Fibroblast of mammary gland (primary cell): ENCODE data around the gene PIP5K1C.

Source experiments
- DNase-seq: peaks from one replicate; pipeline ENCODE4 v3.0.0-alpha.2; 2010; ENCODE audit warnings: low read depth
- H3K4me3 ChIP-seq: 2 replicates; pipeline ENCODE4 v1.5.1; 2011; ENCODE audit warnings: low read depth, mild to moderate bottlenecking, low read length, moderate library complexity; ENCODE audit not compliant: control insufficient read depth
- TF ChIP-seq, protein P1 (sequence below): conservative IDR thresholded peaks from 2 replicates; pipeline ENCODE4 v1.5.1; 2011; ENCODE audit warnings: low read depth, low read length, inconsistent platforms; ENCODE audit not compliant: control insufficient read depth, insufficient read depth

PIP5K1C gene

DNA sequence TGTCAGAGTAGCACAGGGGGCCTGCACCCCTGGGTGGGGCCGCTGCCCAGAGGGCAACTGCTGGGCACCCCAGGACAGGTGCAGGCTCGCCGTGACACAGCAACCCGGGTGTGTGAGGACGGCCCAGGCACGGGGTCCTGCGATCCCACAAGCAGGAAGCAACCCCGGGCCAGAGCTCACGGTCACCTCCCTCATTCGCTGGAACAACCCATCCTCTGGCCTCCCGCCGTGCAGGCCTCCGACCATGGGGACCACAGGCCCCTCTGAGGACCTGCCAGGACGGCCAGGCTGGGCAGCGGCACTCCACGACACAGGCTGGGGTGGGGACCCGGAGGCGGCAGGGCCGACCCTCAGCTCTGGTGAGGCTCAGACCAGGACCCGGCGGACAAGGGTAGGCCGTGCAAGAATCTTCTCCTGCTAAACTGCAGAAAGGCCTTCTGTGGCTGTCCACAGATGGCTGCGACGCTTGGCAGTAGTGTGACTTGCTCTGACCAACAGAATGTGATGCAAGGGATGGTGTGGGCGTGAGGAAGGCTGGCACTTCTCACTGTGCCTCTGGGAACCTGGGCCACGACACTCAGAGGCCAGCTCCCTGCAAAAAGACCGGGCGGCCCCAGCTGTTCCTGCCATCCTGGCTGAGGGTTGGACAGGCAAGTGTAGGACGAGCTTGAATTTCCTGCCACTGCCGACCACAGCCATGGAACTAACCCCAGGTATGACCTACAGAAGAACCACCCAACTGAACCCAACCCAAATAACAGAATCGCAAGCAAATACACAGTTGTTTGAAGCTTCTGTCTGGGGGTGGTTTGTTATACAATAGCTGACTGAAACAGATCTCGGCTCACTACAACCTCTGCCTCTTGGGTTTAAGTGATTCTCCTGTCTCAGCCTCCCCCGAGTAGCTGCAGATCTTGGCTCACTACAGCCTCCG is 26.5 kb downstream of the PIP5K1C start:
- DNase-seq: no peak
- H3K4me3 ChIP-seq: no peak overlapping the region
- TF ChIP-seq, protein P1, sequence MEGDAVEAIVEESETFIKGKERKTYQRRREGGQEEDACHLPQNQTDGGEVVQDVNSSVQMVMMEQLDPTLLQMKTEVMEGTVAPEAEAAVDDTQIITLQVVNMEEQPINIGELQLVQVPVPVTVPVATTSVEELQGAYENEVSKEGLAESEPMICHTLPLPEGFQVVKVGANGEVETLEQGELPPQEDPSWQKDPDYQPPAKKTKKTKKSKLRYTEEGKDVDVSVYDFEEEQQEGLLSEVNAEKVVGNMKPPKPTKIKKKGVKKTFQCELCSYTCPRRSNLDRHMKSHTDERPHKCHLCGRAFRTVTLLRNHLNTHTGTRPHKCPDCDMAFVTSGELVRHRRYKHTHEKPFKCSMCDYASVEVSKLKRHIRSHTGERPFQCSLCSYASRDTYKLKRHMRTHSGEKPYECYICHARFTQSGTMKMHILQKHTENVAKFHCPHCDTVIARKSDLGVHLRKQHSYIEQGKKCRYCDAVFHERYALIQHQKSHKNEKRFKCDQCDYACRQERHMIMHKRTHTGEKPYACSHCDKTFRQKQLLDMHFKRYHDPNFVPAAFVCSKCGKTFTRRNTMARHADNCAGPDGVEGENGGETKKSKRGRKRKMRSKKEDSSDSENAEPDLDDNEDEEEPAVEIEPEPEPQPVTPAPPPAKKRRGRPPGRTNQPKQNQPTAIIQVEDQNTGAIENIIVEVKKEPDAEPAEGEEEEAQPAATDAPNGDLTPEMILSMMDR: no peak

DNA sequence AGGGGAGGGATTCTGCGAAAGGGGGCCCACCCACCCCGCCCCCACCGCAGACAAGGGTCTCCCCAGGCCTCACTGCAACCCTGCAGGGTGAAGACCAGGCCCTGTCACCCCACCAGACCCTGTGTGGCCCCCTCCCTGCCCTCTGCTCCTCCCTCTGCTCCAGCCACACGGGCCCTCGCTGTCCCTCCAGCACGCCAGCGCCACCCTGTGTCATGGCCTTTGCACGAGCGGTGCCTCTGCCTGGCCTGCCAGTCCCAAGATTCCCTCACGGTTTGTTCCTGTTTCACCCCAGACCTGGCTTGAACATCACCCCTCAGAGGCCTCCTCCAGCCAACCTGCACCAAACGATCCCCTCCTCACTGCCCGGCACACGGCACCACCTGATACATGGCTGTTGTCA is 27.3 kb downstream of the PIP5K1C start:
- TF ChIP-seq, protein P1: no peak
- H3K4me3 ChIP-seq: no peak overlapping the region
- no peak for DNase-seq

DNA sequence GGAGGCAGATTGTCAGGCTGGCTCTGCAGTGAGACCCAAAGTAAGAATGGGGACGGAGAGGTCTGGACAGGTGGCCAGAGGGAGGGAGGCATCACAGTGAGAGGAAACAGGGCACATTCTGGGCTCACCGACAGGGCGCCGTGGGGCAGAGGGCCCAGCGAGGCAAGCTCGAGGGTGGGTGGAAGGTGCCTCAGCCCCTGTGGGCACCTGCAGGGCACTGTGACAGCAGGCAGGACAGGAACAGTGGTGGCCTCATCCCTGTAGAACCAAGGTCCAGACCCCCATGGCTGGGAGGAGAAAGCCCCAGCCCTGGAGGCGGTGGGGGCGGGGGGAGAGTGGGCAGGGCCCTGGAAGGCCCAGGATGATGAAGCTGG is 27.7 kb downstream of the PIP5K1C start:
- TF ChIP-seq, protein P1: no peak
- no peak overlapping the region for H3K4me3 ChIP-seq
- DNase-seq: no peak

DNA sequence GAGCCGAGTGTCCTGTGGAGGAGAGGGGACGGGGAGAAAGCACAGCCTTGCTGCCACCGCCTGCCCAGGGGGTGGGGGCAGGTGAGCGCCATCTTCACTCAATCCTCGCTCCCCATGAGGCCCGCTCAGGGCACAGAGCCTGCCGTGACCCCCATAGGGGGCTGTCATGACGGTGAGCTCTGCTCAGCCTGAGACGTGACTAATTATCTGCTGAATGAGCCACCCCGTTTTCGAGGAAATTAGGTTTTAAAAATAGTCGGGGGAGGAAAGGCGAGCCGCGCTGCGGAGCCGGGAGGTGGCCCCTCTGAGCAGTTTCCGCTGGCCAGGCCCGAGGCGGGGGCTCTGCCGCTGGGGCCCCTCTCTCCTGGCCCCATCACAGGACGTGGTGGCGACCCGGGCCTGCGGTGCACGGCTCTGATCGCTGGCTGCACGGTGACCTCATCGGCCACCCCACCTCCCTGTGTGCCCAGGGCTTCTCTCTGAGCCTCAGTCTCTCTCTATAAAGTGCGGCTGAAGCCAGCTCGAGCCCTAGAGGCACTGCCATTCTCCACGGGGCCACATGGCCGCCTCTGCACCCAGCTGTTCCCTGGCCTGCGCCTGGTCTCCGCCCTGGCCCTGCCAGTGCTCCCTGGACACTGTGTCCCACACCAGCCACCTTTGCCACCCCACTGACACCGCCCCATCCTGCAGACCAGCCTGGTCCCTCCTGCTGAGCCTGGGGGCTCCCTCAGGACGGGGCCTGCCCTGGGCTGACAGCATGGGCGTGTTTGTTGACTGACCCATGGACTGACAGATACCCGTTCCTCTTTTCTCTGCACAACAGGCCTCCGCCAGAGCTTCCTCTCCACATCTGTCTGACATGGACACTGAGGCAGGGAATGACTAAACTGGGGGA is 28.3 kb downstream of the PIP5K1C start:
- H3K4me3 ChIP-seq: no peak overlapping the region
- DNase-seq: peak; percentile 53
- TF ChIP-seq, protein P1: no peak

DNA sequence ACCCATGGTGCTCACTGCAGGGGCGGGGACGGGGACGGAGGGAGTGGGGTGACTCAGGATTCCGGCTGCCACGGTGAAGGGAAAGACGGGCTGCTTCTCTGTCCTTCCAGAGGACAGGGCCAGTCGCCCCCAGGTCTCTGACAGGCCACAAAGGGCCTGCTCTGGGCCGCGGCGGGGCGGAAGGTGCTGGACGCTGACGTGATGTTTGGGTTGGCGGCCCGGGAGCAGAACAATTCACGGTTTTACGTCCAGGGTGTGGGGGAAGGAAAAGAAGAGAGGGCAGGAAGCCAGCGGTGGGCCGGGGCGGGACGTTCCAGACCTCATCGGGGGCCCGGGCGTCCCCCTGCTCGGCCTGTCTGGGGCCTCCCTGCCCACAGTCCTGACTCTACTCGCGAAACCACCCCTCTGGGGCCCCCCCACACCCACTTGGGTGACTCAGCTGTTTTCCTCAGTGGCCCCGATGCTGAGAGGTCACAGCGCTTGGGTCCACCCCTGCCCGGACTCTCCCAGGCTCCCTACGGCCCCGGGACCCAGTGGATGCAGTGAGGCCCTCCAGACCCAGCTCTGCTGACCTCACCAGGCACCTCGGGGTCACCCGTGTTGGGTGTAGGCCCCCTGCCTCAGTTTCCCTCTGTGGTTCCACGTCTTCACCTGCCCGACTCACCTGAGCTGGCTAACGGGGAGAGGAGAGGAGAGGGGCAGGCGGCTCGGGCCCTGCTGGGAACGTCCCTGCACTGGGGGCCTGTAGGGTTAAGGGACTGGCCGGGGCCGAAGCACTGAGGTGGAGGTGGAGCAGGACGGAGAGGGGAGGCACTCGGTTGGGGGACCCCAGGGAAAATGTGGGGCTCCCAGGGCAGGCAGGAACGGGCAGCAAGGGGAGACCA is 29.2 kb downstream of the PIP5K1C start:
- peak overlapping the region; percentile 3 for H3K4me3 ChIP-seq
- peak; percentile 80 for DNase-seq
- TF ChIP-seq, protein P1: no peak

DNA sequence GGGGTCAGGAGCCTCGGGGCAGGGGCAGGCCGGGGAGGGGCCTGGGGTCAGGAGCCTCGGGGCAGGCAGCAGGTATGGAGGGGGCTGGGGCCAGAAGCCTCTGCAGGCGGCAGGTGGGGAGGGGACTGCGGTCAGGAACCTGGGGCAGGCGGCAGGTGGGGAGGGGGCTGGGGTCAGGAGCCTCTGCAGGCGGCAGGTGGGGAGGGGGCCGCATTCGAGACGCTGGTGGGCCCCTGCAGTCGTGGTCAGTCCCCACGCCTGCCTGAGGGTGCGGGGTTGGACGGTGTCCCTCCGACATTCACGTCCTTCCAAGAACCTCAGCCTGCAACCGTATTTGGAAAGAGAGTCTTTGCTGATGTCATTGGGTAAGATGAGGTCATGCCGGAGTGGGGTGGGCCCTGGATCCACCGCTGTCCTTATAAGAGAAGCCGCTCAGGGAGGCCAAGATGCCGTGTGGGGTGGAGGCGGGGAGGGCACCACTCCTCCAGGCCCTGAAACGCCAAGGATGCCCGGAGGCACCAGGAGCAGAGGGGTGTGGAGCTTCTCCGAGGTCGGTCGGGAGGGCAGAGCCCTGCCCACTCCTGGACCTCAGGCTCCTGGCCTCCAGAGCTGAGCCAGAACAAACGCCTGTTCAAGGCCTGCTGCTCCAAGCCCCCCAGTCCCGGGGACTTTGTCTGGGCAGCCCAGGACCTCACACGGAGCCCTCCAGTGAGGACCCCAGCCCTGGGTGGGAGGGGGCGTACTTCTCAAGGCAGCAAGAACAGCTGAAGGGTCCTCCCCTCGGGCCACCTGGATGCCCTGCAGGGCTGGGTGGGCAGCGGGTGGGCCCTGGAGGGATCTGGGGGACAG is 30.1 kb downstream of the PIP5K1C start:
- peak; percentile 95 for DNase-seq
- H3K4me3 ChIP-seq: peak overlapping the region; percentile 3
- TF ChIP-seq, protein P1: no peak
